NT2/D1 (cell line): ENCODE data around the gene CAPZB.

Experiments used
- SUZ12 ChIP-seq: IDR thresholded peaks from 2 replicates; pipeline ENCODE4 v1.6.1; 2011; ENCODE audit not compliant: insufficient read length, insufficient read depth; ENCODE audit errors: extremely low read depth
- YY1 ChIP-seq: IDR thresholded peaks from 2 replicates; pipeline ENCODE4 v1.6.1; 2011; ENCODE audit not compliant: insufficient read length, insufficient read depth

GRCh38 chr1:19369396-19370090 is 115.8 kb downstream of the CAPZB start:
- no peak for TF ChIP-seq YY1
- TF ChIP-seq SUZ12 = no peak
